GM12878 (cell line): Measurements from ENCODE around the gene MBIP. TPM values are rescaled to one million over a fixed set of nuclear protein-coding genes. Genes with fewer than 3 reads are reported as not detected.
"Not testable (repeated sequence)": the region's sequence is repeated elsewhere in the genome, so short reads cannot be mapped to it uniquely, and the experiment has no call there.

ENCODE experiments used
- ATAC-seq: fragments of 200-7000 bp; cut with Tn5 transposase; 3 replicates; pipeline ENCODE4 v1.9.1; 2020; ENCODE audit warnings: mild to moderate bottlenecking, moderate library complexity
- BruUV-seq: library from RNA; stranded (reverse); fragments of 400-500 nt; replicated peaks from 2 replicates; lab custom pipeline; 2021; lab: Mats Ljungman, UMichigan
- CTCF ChIA-PET: fragments of 300-600 bp; sonication (Branson Sonifier 250); formaldehyde crosslinking; extraction: SDS; loops from one replicate; lab custom pipeline; 2021; ENCODE audit warnings: inconsistent platforms; lab: Yijun Ruan, JAX
- POLR2A ChIA-PET: fragments of 350-600 bp; formaldehyde crosslinking; extraction: SDS; loops from one replicate; lab custom pipeline; 2021; ENCODE audit warnings: inconsistent platforms; lab: Charles Lee
- RAD21 ChIA-PET: fragments of 300-600 bp; sonication (Branson Sonifier 250); formaldehyde crosslinking; loops from one replicate; lab custom pipeline; 2023; ENCODE audit warnings: antibody characterized with exemption; ENCODE audit not compliant: unreplicated experiment; lab: Charles Lee
- SMC1A ChIA-PET: fragments of 300-600 bp; sonication (Branson Sonifier 250); formaldehyde crosslinking; loops from one replicate; lab custom pipeline; 2023; ENCODE audit not compliant: unreplicated experiment, uncharacterized antibody; lab: Charles Lee
- DNase-seq: peaks from one replicate; pipeline ENCODE4 v3.0.0-alpha.2; 2011; ENCODE audit warnings: low read depth, low spot score
- FAIRE-seq: peaks from 3 replicates; lab custom pipeline; 2011; peaks lifted over from hg19 to GRCh38; lab: Jason Lieb, UNC
- H2AFZ ChIP-seq: 2 replicates; pipeline ENCODE4 v1.6.0; 2011; ENCODE audit warnings: low read depth, low read length, control low read depth; ENCODE audit not compliant: control insufficient read depth
- H3K27ac ChIP-seq: 2 replicates; pipeline ENCODE4 v1.5.1; 2011; ENCODE audit warnings: control low read depth; ENCODE audit not compliant: control insufficient read depth, insufficient read depth
- H3K27me3 ChIP-seq, 2 experiments: replicated peaks in 1 of 2; 2 replicates each; pipeline versions ENCODE4 v1.6.0 to v1.6.1; 2011; ENCODE audit warnings: low read length in 1 of 2; ENCODE audit not compliant: control insufficient read depth in 2 of 2, insufficient read depth in 2 of 2
- H3K36me3 ChIP-seq, 2 experiments: 2 replicates each; pipeline ENCODE4 v1.5.1; 2011; ENCODE audit warnings: low read length in 1 of 2; ENCODE audit not compliant: control insufficient read depth in 2 of 2, insufficient read depth in 2 of 2
- H3K4me1 ChIP-seq: 2 replicates; pipeline ENCODE4 v1.6.1; 2011; ENCODE audit warnings: mild to moderate bottlenecking, low read length, moderate library complexity, mixed read lengths; ENCODE audit not compliant: control insufficient read depth, insufficient read depth
- H3K4me2 ChIP-seq: 2 replicates; pipeline ENCODE4 v1.6.0; 2011; ENCODE audit warnings: control low read depth; ENCODE audit not compliant: control insufficient read depth, insufficient read depth
- H3K4me3 ChIP-seq: fragments of 200-600 bp; sonication (generic); 2 replicates; pipeline ENCODE4 v1.5.1; 2016
- H3K79me2 ChIP-seq: 2 replicates; pipeline ENCODE4 v1.6.0; 2011; ENCODE audit warnings: low read length; ENCODE audit not compliant: control insufficient read depth, insufficient read depth
- H3K9ac ChIP-seq: 2 replicates; pipeline ENCODE4 v1.8.0; 2011; ENCODE audit warnings: low read length, control low read depth, mixed read lengths; ENCODE audit not compliant: control insufficient read depth, insufficient read depth
- H3K9me3 ChIP-seq: replicated peaks from 3 replicates; pipeline ENCODE4 v1.5.1; 2011; ENCODE audit warnings: mild to moderate bottlenecking, low read length; ENCODE audit not compliant: control insufficient read depth, insufficient read depth
- H4K20me1 ChIP-seq: 2 replicates; pipeline ENCODE4 v1.6.0; 2011; ENCODE audit not compliant: control insufficient read depth, insufficient read depth
- NFYB ChIP-seq: IDR thresholded peaks from 2 replicates; pipeline ENCODE4 v1.6.1; 2011; ENCODE audit warnings: low read depth, mild to moderate bottlenecking, low read length, improper control_type of control experiment, moderate library complexity; ENCODE audit not compliant: insufficient read depth
- NR2F1 ChIP-seq: fragments of 450-650 bp; conservative IDR thresholded peaks from 2 replicates; pipeline ENCODE4 v1.6.1; 2017; ENCODE audit warnings: mild to moderate bottlenecking
- RCOR1 ChIP-seq: conservative IDR thresholded peaks from 2 replicates; pipeline ENCODE4 v1.6.1; 2012; ENCODE audit warnings: low read depth, low read length, improper control_type of control experiment
- ZNF207 ChIP-seq: fragments of 450-650 bp; IDR thresholded peaks from 2 replicates; pipeline ENCODE4 v1.6.1; 2014; ENCODE audit warnings: antibody characterized with exemption, mild to moderate bottlenecking, borderline replicate concordance
- WGBS: methylation state at CpG from one replicate; pipeline ENCODE4 v1.1.6; 2016; ENCODE audit warnings: low lambda C conversion rate; ENCODE audit not compliant: insufficient replicate concordance, insufficient coverage; ENCODE audit errors: missing lambda C conversion rate; 5-methylcytosine and 5-hydroxymethylcytosine counted together
- in situ Hi-C: fragments of 300-500 bp; cut with MboI; formaldehyde crosslinking; loops from 9 replicates; pipeline ENCODE4 v1.14.3; 2018; ENCODE audit warnings: mixed read lengths
- intact Hi-C: fragments of 100-400 bp; cut with micrococcal nuclease; formaldehyde crosslinking; loops from one replicate; pipeline ENCODE4 v1.14.2; 2022; ENCODE audit not compliant: unreplicated experiment
- polyA plus RNA-seq, 11 experiments: library from polyadenylated mRNA; depleted of rRNA in 4 of 11; unstranded in 6 of 11; stranded (reverse) in 5 of 11; fragments of >200 nt; fragmentation: Nextera tagmentation in 4 of 11; fragmentation: Illumina TruSeq in 1 of 11; extraction: Ambion mirVana in 4 of 11; extraction: Trizol in 1 of 11; gene quantifications; 1 replicate in 1 of 11; 2 replicates in 10 of 11; pipeline versions ENCODE4 v1.2.1 to v1.2.3, GENCODE V29; 2011 to 2016; ENCODE audit warnings: inconsistent platforms in 2 of 11, missing spikeins in 2 of 11, low read depth in 1 of 11
- total RNA-seq, 4 experiments: library from RNA; depleted of rRNA in 3 of 4; stranded (reverse); fragments of >200 nt in 3 of 4; fragmentation: Illumina TruSeq in 1 of 4; extraction: Trizol in 1 of 4; gene quantifications; 2 replicates each; pipeline versions ENCODE4 v1.2.1 to v1.2.3, GENCODE V29; 2013 to 2021
- TF ChIP-seq, protein P1 (sequence below): IDR thresholded peaks from 2 replicates; pipeline ENCODE4 v1.6.1; 2011; ENCODE audit warnings: borderline replicate concordance, low read depth, mild to moderate bottlenecking, moderate library complexity, low read length; ENCODE audit not compliant: insufficient read depth, poor library complexity, severe bottlenecking
- TF ChIP-seq, protein P2 (sequence below): fragments of 450-650 bp; IDR thresholded peaks from 2 replicates; pipeline ENCODE4 v1.6.1; 2016; ENCODE audit warnings: mild to moderate bottlenecking

Gene MBIP
- total and polyA plus RNA-seq, 10 of the 15 experiments (the other 5 are each of a cell fraction or from before 2014, with no cell fraction given) = 9.0 to 43.5 (median 32.1) TPM

DNA sequence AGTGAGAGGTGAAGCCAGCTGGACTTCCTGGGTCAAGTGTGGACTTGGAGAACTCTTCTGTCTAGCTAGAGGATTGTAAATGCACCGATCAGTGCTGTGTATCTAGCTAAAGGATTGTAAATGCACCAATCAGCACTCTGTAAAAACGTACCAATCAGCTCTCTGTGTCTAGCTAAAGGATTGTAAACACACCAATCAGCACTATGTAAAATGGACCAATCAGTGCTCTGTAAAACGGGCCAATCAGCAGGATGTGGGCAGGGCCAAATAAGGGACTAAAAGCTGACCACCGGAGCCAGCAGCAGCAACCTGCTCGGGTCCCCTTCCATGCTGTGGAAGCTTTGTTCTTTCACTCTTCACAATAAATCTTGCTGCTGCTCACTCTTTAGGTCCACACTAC lies 21.4 kb upstream of the MBIP start:
- POLR2A ChIA-PET, SMC1A ChIA-PET, H2AFZ ChIP-seq, H3K4me1 ChIP-seq, H3K27ac ChIP-seq, H3K4me3 ChIP-seq, BruUV-seq, H3K4me2 ChIP-seq, DNase-seq, H3K36me3 ChIP-seq, H4K20me1 ChIP-seq, H3K9ac ChIP-seq, ATAC-seq, H3K27me3 ChIP-seq, RAD21 ChIA-PET, intact Hi-C loops, CTCF ChIA-PET, H3K79me2 ChIP-seq, FAIRE-seq, in situ Hi-C loops: not testable (repeated sequence)
- WGBS = 30% methylated on average over 5 of the region's 5 CpGs
- TF ChIP-seq NFYB = 0 out of 2 replicates have a peak, but pooled peaks have one; percentile 35
- TF ChIP-seq, all 136 proteins: peak for 1; not testable (repeated sequence) for 135
- not testable (repeated sequence) for H3K9me3 ChIP-seq

DNA sequence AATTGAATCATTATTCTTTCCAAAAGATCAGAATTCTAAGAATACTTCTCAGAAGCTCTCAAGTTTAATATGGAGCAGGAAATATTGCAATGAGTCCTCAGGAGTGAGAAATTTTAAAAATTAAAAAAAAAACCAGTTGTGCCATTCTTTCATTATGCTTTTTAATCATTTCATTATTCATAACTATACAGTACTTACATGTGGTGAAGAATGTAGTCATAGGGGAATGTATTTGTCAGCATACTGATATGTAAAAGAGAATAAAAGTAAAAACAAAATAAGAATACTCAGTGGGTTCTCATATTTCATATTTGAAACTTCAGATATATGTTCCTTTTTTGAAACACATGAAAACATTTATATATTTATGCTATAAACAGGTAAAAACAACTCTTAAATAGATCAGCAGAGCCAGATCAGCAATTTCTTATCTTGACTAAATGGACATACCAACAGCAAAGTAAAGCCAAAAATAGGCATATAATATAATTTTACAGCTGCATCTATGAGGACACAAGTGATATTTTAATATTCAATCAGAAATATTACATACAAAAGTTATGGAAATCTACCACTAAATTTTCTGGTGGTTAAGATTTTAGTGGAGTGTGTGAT lies 19.9 kb upstream of the MBIP start:
- DNase-seq = no peak
- TF ChIP-seq, protein P1, sequence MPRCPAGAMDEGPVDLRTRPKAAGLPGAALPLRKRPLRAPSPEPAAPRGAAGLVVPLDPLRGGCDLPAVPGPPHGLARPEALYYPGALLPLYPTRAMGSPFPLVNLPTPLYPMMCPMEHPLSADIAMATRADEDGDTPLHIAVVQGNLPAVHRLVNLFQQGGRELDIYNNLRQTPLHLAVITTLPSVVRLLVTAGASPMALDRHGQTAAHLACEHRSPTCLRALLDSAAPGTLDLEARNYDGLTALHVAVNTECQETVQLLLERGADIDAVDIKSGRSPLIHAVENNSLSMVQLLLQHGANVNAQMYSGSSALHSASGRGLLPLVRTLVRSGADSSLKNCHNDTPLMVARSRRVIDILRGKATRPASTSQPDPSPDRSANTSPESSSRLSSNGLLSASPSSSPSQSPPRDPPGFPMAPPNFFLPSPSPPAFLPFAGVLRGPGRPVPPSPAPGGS = no peak
- TF ChIP-seq ZNF207 (no peak), RCOR1 (no peak), NR2F1 (no peak)
- TF ChIP-seq, protein P2, sequence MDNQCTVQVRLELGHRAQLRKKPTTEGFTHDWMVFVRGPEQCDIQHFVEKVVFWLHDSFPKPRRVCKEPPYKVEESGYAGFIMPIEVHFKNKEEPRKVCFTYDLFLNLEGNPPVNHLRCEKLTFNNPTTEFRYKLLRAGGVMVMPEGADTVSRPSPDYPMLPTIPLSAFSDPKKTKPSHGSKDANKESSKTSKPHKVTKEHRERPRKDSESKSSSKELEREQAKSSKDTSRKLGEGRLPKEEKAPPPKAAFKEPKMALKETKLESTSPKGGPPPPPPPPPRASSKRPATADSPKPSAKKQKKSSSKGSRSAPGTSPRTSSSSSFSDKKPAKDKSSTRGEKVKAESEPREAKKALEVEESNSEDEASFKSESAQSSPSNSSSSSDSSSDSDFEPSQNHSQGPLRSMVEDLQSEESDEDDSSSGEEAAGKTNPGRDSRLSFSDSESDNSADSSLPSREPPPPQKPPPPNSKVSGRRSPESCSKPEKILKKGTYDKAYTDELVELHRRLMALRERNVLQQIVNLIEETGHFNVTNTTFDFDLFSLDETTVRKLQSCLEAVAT = no peak
- intact Hi-C loops = no loop called here
- POLR2A ChIA-PET = no interaction called here
- ATAC-seq = no peak
- CTCF ChIA-PET = no interaction called here
- no peak overlapping the region for H2AFZ ChIP-seq
- H3K27ac ChIP-seq = no peak overlapping the region
- H3K4me2 ChIP-seq = no peak overlapping the region
- in situ Hi-C loops = no loop called here
- H3K36me3 ChIP-seq = no peaks in the 10 kb centered on the region
- SMC1A ChIA-PET = no interaction called here
- no peaks in the 10 kb centered on the region for H3K79me2 ChIP-seq
- H3K4me3 ChIP-seq = no peak overlapping the region
- no peaks in the 10 kb centered on the region for H4K20me1 ChIP-seq
- no peak overlapping the region for H3K9ac ChIP-seq
- no TSS peak for BruUV-seq
- FAIRE-seq = no peak
- no peaks in the 10 kb centered on the region for H3K9me3 ChIP-seq
- H3K27me3 ChIP-seq = 0 out of 4 replicates have a peak, but pooled peaks cover 0 to 3% of the 10 kb centered on the region in 2 experiments
- H3K4me1 ChIP-seq = no peaks in the 10 kb centered on the region
- RAD21 ChIA-PET = no interaction called here
